Liver (tissue), 9 donors: Measurements from ENCODE around the gene ZCCHC4. TPM values are rescaled to one million over a fixed set of nuclear protein-coding genes. Genes with fewer than 3 reads are reported as not detected.

Experiments
- DNase-seq: peaks from one replicate; pipeline ENCODE4 v3.0.0-alpha.2; 2017; ENCODE audit warnings: low spot score
- H3K27ac ChIP-seq, 2 donors: one replicate each; pipeline ENCODE4 v1.7.0; 2013; ENCODE audit warnings: inconsistent platforms in 2 of 2, low read length in 2 of 2, control low read depth in 1 of 2, low read depth in 1 of 2, mild to moderate bottlenecking in 1 of 2
- H3K27me3 ChIP-seq, 4 donors: one replicate each; pipeline versions ENCODE4 v1.6.1 to v1.7.0; 2013; ENCODE audit warnings: low read length in 3 of 4, inconsistent platforms in 1 of 4, mild to moderate bottlenecking in 1 of 4, moderate library complexity in 1 of 4; ENCODE audit not compliant: control insufficient read depth in 4 of 4, insufficient read depth in 4 of 4
- H3K36me3 ChIP-seq, 4 donors: one replicate each; pipeline versions ENCODE4 v1.6.1 to v1.7.0; 2013; ENCODE audit warnings: low read length in 3 of 4, mild to moderate bottlenecking in 3 of 4, low read depth in 1 of 4, moderate library complexity in 1 of 4; ENCODE audit not compliant: control insufficient read depth in 4 of 4, insufficient read depth in 3 of 4
- H3K4me1 ChIP-seq, 4 donors: one replicate each; pipeline versions ENCODE4 v1.6.1 to v1.7.0; 2013; ENCODE audit warnings: low read length in 3 of 4, mild to moderate bottlenecking in 3 of 4, moderate library complexity in 1 of 4; ENCODE audit not compliant: control insufficient read depth in 4 of 4, insufficient read depth in 4 of 4
- H3K4me3 ChIP-seq, 3 donors: one replicate each; pipeline versions ENCODE4 v1.6.1 to v1.7.0; 2013; ENCODE audit warnings: low read length in 3 of 3, control low read depth in 1 of 3, low read depth in 1 of 3, mild to moderate bottlenecking in 1 of 3
- H3K9ac ChIP-seq, 2 donors: one replicate each; pipeline ENCODE4 v1.7.0; 2013; ENCODE audit warnings: low read length in 2 of 2, mild to moderate bottlenecking in 2 of 2, moderate library complexity in 2 of 2, control low read depth in 1 of 2, low read depth in 1 of 2
- H3K9me3 ChIP-seq, 4 donors: one replicate each; pipeline versions ENCODE4 v1.6.1 to v1.7.0; 2013; ENCODE audit warnings: low read length in 3 of 4; ENCODE audit not compliant: control insufficient read depth in 4 of 4
- EGR1 ChIP-seq, 2 donors: IDR thresholded peaks; 2 replicates each; pipeline ENCODE4 v1.6.1; 2016 to 2018; ENCODE audit warnings: antibody characterized with exemption in 2 of 2, low read depth in 2 of 2
- GABPA ChIP-seq, 2 donors: IDR thresholded peaks in 1 of 2; conservative IDR thresholded peaks in 1 of 2; 2 replicates each; pipeline ENCODE4 v1.6.1; 2016; ENCODE audit warnings: antibody characterized with exemption in 2 of 2, mild to moderate bottlenecking in 1 of 2, moderate library complexity in 1 of 2
- HNF4G ChIP-seq: IDR thresholded peaks from 2 replicates; pipeline ENCODE4 v1.6.1; 2016; ENCODE audit warnings: antibody characterized with exemption
- JUND ChIP-seq, 2 donors: IDR thresholded peaks; 2 replicates each; pipeline ENCODE4 v1.6.1; 2016; ENCODE audit warnings: antibody characterized with exemption in 2 of 2
- MAX ChIP-seq: IDR thresholded peaks from 2 replicates; pipeline ENCODE4 v1.6.1; 2016; ENCODE audit warnings: antibody characterized with exemption
- NR2F2 ChIP-seq: IDR thresholded peaks from 2 replicates; pipeline ENCODE4 v1.6.1; 2016; ENCODE audit warnings: antibody characterized with exemption
- RAD21 ChIP-seq, 2 donors: IDR thresholded peaks; 2 replicates each; pipeline ENCODE4 v1.6.1; 2016; ENCODE audit warnings: antibody characterized with exemption in 2 of 2, mild to moderate bottlenecking in 2 of 2
- RXRA ChIP-seq, 2 donors: IDR thresholded peaks; 2 replicates each; pipeline ENCODE4 v1.6.1; 2017 to 2018; ENCODE audit warnings: antibody characterized with exemption in 2 of 2, mild to moderate bottlenecking in 1 of 2
- SP1 ChIP-seq: IDR thresholded peaks from 2 replicates; pipeline ENCODE4 v1.6.1; 2018; ENCODE audit warnings: antibody characterized with exemption, mild to moderate bottlenecking
- TAF1 ChIP-seq: conservative IDR thresholded peaks from 2 replicates; pipeline ENCODE4 v1.6.1; 2016; ENCODE audit warnings: antibody characterized with exemption, mild to moderate bottlenecking
- YY1 ChIP-seq: IDR thresholded peaks from 2 replicates; pipeline ENCODE4 v1.6.1; 2016; ENCODE audit warnings: antibody characterized with exemption, mild to moderate bottlenecking
- WGBS: extraction: QIAGEN DNeasy Blood & Tissue Kit; methylation state at CpG from one replicate; pipeline ENCODE4 v1.1.7; 2013; 5-methylcytosine and 5-hydroxymethylcytosine counted together
- polyA plus RNA-seq, 2 donors: library from polyadenylated mRNA; stranded (reverse) in 1 of 2; unstranded in 1 of 2; fragments of 200-250 nt in 1 of 2; fragments of >200 nt in 1 of 2; fragmentation: Nextera tagmentation in 1 of 2; extraction: Ambion mirVana in 1 of 2; gene quantifications; one replicate each; pipeline versions ENCODE4 v1.2.1 to v1.2.3, GENCODE V29; 2013 to 2015
- total RNA-seq, 2 donors: library from RNA; depleted of rRNA; stranded (reverse); fragments of >200 nt; gene quantifications; one replicate each; pipeline ENCODE4 v1.2.3, GENCODE V29; 2014
- TF ChIP-seq, protein P1 (sequence below): IDR thresholded peaks from 2 replicates; pipeline ENCODE4 v1.6.1; 2016; ENCODE audit warnings: antibody characterized with exemption, mild to moderate bottlenecking
- TF ChIP-seq, protein P2 (sequence below): IDR thresholded peaks from 2 replicates; pipeline ENCODE4 v1.6.1; 2016; ENCODE audit warnings: antibody characterized with exemption
- donor health status: healthy.
- donor health status: healthy.
- donor health status: healthy.
- donor health status: healthy.
- donor health status: healthy.

The ZCCHC4 gene
- total and polyA plus RNA-seq, 4 donors, result 2.1 to 7.4 (median 4.6) TPM

GRCh38 chr4:25306518-25307057 lies 6.0 kb upstream of the ZCCHC4 start (continued):
- TF ChIP-seq, protein P1, sequence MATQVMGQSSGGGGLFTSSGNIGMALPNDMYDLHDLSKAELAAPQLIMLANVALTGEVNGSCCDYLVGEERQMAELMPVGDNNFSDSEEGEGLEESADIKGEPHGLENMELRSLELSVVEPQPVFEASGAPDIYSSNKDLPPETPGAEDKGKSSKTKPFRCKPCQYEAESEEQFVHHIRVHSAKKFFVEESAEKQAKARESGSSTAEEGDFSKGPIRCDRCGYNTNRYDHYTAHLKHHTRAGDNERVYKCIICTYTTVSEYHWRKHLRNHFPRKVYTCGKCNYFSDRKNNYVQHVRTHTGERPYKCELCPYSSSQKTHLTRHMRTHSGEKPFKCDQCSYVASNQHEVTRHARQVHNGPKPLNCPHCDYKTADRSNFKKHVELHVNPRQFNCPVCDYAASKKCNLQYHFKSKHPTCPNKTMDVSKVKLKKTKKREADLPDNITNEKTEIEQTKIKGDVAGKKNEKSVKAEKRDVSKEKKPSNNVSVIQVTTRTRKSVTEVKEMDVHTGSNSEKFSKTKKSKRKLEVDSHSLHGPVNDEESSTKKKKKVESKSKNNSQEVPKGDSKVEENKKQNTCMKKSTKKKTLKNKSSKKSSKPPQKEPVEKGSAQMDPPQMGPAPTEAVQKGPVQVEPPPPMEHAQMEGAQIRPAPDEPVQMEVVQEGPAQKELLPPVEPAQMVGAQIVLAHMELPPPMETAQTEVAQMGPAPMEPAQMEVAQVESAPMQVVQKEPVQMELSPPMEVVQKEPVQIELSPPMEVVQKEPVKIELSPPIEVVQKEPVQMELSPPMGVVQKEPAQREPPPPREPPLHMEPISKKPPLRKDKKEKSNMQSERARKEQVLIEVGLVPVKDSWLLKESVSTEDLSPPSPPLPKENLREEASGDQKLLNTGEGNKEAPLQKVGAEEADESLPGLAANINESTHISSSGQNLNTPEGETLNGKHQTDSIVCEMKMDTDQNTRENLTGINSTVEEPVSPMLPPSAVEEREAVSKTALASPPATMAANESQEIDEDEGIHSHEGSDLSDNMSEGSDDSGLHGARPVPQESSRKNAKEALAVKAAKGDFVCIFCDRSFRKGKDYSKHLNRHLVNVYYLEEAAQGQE, result no peak
- no peak for TF ChIP-seq HNF4G
- TF ChIP-seq EGR1 (IDR thresholded peaks at IDR 0.05; ENCODE audit: low read depth in 2 of 2), result no peak

GRCh38 chr4:25307596-25307995 lies 5.0 kb upstream of the ZCCHC4 start:
- DNase-seq, result no peak
- Histone ChIP-seq H3K4me3 (no peak overlapping the region), H3K9ac (no peak overlapping the region), H3K27ac (no peak overlapping the region), H3K4me1 (peaks cover 0 to 5% (median 0%) of the 10 kb centered on the region in 4 donors), H3K36me3 (no peaks in the 10 kb centered on the region), H3K9me3 (no peaks in the 10 kb centered on the region), H3K27me3 (peaks cover 0 to 2% (median 0%) of the 10 kb centered on the region in 4 donors)
- TF ChIP-seq SP1 (no peak), RXRA (IDR thresholded peaks at IDR 0.05) (no peak), NR2F2 (no peak), HNF4G (no peak), EGR1 (IDR thresholded peaks at IDR 0.05; ENCODE audit: low read depth in 2 of 2) (no peak), GABPA (IDR thresholded peaks at IDR 0.05 in 1 of 2, conservative IDR thresholded peaks at IDR 0.05 in 1 of 2) (no peak), JUND (IDR thresholded peaks at IDR 0.05) (no peak), MAX (no peak), TAF1 (no peak), RAD21 (IDR thresholded peaks at IDR 0.05) (no peak), YY1 (no peak)
- TF ChIP-seq, protein P2, sequence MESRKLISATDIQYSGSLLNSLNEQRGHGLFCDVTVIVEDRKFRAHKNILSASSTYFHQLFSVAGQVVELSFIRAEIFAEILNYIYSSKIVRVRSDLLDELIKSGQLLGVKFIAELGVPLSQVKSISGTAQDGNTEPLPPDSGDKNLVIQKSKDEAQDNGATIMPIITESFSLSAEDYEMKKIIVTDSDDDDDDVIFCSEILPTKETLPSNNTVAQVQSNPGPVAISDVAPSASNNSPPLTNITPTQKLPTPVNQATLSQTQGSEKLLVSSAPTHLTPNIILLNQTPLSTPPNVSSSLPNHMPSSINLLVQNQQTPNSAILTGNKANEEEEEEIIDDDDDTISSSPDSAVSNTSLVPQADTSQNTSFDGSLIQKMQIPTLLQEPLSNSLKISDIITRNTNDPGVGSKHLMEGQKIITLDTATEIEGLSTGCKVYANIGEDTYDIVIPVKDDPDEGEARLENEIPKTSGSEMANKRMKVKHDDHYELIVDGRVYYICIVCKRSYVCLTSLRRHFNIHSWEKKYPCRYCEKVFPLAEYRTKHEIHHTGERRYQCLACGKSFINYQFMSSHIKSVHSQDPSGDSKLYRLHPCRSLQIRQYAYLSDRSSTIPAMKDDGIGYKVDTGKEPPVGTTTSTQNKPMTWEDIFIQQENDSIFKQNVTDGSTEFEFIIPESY, result no peak
- WGBS, result 89% methylated on average over 7 of the region's 7 CpGs

- DNase-seq, result no peak
- WGBS, result 84% methylated on average over 2 of the region's 2 CpGs
- TF ChIP-seq JUND (IDR thresholded peaks at IDR 0.05), result no peak
- Histone ChIP-seq H3K9ac (no peak overlapping the region), H3K27ac (no peak overlapping the region), H3K4me3 (no peak overlapping the region), H3K4me1 (peaks cover 0 to 10% (median 2%) of the 10 kb centered on the region in 4 donors), H3K36me3 (no peaks in the 10 kb centered on the region), H3K27me3 (peaks cover 0 to 2% (median 0%) of the 10 kb centered on the region in 4 donors), H3K9me3 (no peaks in the 10 kb centered on the region)
These were observed 4.3 kb upstream of the ZCCHC4 start for GRCh38 chr4:25308306-25308705.
